Breast epithelium (tissue), 4 donors: ENCODE data around the gene HSD17B8. TPM values are rescaled to one million over a fixed set of nuclear protein-coding genes. Genes with fewer than 3 reads are reported as not detected.

Experiments
- DNase-seq, 2 donors: peaks; one replicate each; pipeline ENCODE4 v3.0.0-alpha.2; 2019; ENCODE audit warnings: low spot score in 2 of 2
- H3K27ac ChIP-seq, 2 donors: fragments of 200-600 bp; sonication (generic) in 1 of 2; one replicate each; pipeline ENCODE4 v1.5.1; 2016 to 2019; ENCODE audit warnings: mild to moderate bottlenecking in 1 of 2
- H3K27me3 ChIP-seq, 2 donors: fragments of 200-600 bp; sonication (generic) in 1 of 2; one replicate each; pipeline versions ENCODE4 v1.5.1 to v1.6.0; 2017 to 2019; ENCODE audit warnings: control low read depth in 1 of 2, mild to moderate bottlenecking in 1 of 2
- H3K36me3 ChIP-seq: fragments of 200-600 bp; one replicate; pipeline ENCODE4 v1.5.1; 2019
- H3K4me1 ChIP-seq, 2 donors: fragments of 200-600 bp; sonication (generic); one replicate each; pipeline ENCODE4 v1.5.1; 2016 to 2019; ENCODE audit warnings: control low read depth in 1 of 2
- H3K4me3 ChIP-seq, 3 donors: fragments of 200-600 bp; sonication (generic); 1 replicate in 2 of 3; 2 replicates in 1 of 3; pipeline ENCODE4 v1.5.1; 2016 to 2019; ENCODE audit warnings: mild to moderate bottlenecking in 3 of 3, moderate library complexity in 2 of 3
- H3K9me3 ChIP-seq, 2 donors: fragments of 200-600 bp; sonication (generic) in 1 of 2; one replicate each; pipeline ENCODE4 v1.5.1; 2016 to 2019; ENCODE audit warnings: control low read depth in 1 of 2
- POLR2A ChIP-seq: fragments of 450-650 bp; IDR thresholded peaks from one replicate; pipeline ENCODE4 v1.6.1; 2016; ENCODE audit warnings: antibody characterized with exemption, mild to moderate bottlenecking, moderate library complexity
- POLR2AphosphoS5 ChIP-seq, 3 donors: sonication (generic); formaldehyde crosslinking; IDR thresholded peaks; one replicate each; pipeline ENCODE4 v1.6.1; 2017; ENCODE audit warnings: antibody characterized with exemption in 3 of 3
- intact Hi-C: fragments of 100-400 bp; cut with DNase I; formaldehyde crosslinking; loops from one replicate; pipeline ENCODE4 v1.15.1; 2023; ENCODE audit warnings: low total_unique reads
- total RNA-seq, 3 donors: library from RNA; depleted of rRNA; stranded (reverse); fragments of >200 nt; gene quantifications; one replicate each; pipeline ENCODE4 v1.1.0, GENCODE V29; 2016
- TF ChIP-seq, protein P1 (sequence below), 3 donors: fragments of 450-650 bp; IDR thresholded peaks; one replicate each; pipeline ENCODE4 v1.5.1; 2016 to 2017; ENCODE audit warnings: antibody characterized with exemption in 3 of 3, mild to moderate bottlenecking in 3 of 3, moderate library complexity in 3 of 3

The HSD17B8 gene
- total RNA-seq, 3 donors from 2014 or later: 17.0 to 33.8 (median 18.4) TPM

GRCh38 chr6:33185654-33186187 is 18.7 kb upstream of the HSD17B8 start:
- TF ChIP-seq POLR2AphosphoS5 (IDR thresholded peaks at IDR 0.05) (no peak), POLR2A (no peak)
- TF ChIP-seq, protein P1, sequence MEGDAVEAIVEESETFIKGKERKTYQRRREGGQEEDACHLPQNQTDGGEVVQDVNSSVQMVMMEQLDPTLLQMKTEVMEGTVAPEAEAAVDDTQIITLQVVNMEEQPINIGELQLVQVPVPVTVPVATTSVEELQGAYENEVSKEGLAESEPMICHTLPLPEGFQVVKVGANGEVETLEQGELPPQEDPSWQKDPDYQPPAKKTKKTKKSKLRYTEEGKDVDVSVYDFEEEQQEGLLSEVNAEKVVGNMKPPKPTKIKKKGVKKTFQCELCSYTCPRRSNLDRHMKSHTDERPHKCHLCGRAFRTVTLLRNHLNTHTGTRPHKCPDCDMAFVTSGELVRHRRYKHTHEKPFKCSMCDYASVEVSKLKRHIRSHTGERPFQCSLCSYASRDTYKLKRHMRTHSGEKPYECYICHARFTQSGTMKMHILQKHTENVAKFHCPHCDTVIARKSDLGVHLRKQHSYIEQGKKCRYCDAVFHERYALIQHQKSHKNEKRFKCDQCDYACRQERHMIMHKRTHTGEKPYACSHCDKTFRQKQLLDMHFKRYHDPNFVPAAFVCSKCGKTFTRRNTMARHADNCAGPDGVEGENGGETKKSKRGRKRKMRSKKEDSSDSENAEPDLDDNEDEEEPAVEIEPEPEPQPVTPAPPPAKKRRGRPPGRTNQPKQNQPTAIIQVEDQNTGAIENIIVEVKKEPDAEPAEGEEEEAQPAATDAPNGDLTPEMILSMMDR (IDR thresholded peaks at IDR 0.05): no peak

GRCh38 chr6:33187809-33188208 is 16.6 kb upstream of the HSD17B8 start:
- H3K27me3 ChIP-seq: no peaks in the 10 kb centered on the region
- intact Hi-C loops: no loop called here

More at GRCh38 chr6:33185654-33186187, 18.7 kb upstream of the HSD17B8 start:
- no peaks in the 10 kb centered on the region for H3K4me1 ChIP-seq
- no peak for DNase-seq
- intact Hi-C loops: no loop called here
- H3K27ac ChIP-seq: no peak overlapping the region
- H3K27me3 ChIP-seq: no peaks in the 10 kb centered on the region
- no peak overlapping the region for H3K4me3 ChIP-seq
- H3K36me3 ChIP-seq: no peaks in the 10 kb centered on the region
- H3K9me3 ChIP-seq: no peaks in the 10 kb centered on the region

DNA sequence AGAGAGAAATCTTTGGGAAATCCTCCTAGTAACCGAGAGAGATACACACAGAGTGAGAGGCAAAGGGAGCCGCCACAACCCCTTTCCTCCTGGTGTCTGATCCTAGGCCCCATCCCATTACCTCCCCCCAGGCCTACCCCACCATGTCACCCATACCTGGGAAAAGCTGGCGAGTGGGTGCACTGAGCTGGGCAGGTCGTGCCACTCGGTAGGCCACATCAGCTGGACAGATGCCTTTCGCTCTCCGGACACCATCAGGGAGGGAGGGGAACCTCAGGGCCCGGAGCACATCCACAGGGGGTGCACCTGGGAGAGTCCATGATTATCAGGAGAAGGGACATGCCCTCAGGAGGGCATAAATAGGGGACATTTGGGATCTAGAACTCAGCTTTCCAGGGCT is 15.3 kb upstream of the HSD17B8 start:
- H3K4me1 ChIP-seq: peaks cover 0 to 3% of the 10 kb centered on the region in 2 donors
- intact Hi-C loops: no loop called here
- DNase-seq: no peak
- H3K9me3 ChIP-seq: no peaks in the 10 kb centered on the region
- H3K27ac ChIP-seq: no peak overlapping the region
- TF ChIP-seq POLR2AphosphoS5 (IDR thresholded peaks at IDR 0.05) (no peak), POLR2A (no peak)
- TF ChIP-seq, protein P1 (IDR thresholded peaks at IDR 0.05): no peak
- no peaks in the 10 kb centered on the region for H3K36me3 ChIP-seq
- H3K4me3 ChIP-seq: no peak overlapping the region
- H3K27me3 ChIP-seq: no peaks in the 10 kb centered on the region

More at GRCh38 chr6:33187809-33188208, 16.6 kb upstream of the HSD17B8 start:
- no peaks in the 10 kb centered on the region for H3K9me3 ChIP-seq
- peaks cover 0 to 3% of the 10 kb centered on the region in 2 donors for H3K4me1 ChIP-seq
- TF ChIP-seq POLR2AphosphoS5 (IDR thresholded peaks at IDR 0.05): no peak
- TF ChIP-seq POLR2A: no peak
- TF ChIP-seq, protein P1 (IDR thresholded peaks at IDR 0.05): no peak
- H3K27ac ChIP-seq: no peak overlapping the region
- H3K36me3 ChIP-seq: no peaks in the 10 kb centered on the region
- DNase-seq: no peak
- H3K4me3 ChIP-seq: no peak overlapping the region

DNA sequence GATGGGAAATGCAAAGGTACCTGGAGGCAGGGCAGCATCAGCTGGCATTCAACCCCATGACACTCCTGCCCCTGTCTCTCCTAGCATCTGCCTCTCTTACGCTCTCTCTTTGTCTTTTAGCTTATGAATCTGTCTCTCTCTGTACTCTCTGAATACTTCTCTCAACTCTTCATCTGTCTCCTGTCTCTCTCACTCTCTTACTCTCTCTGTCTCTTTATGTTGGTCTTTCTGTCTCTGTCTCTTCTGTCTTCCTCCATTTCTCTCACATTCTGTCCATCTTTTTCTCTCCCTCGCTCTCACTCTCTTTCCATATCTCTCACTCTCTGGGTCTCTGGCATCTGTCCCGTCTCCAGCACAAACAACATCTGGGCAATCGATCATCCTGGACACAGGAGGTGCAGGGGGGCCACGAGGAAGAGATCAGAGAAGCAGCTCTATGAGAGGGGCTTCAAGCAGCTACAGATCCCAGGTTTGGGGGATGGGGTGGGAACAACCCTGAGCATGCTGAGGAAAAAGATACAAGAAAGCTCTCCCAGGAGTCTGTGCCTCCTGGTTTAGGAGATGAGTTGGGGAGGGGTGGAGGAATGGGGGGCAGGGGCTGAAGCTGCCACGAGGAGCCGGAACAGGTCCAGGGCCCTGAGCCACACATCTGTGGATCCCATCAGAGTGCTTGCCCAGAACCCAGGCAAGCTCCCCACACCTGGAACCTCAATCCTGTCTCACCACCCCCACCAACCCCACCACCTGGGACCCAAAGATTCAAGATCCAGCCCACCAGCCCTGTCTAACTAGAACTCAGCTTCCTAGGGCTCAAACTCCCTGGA is 14.6 kb upstream of the HSD17B8 start:
- DNase-seq: no peak
- Histone ChIP-seq H3K4me3 (no peak overlapping the region), H3K27ac (no peak overlapping the region), H3K4me1 (peaks cover 0 to 3% of the 10 kb centered on the region in 2 donors), H3K9me3 (no peaks in the 10 kb centered on the region), H3K36me3 (no peaks in the 10 kb centered on the region), H3K27me3 (no peaks in the 10 kb centered on the region)
- intact Hi-C loops: no loop called here
- TF ChIP-seq POLR2AphosphoS5 (IDR thresholded peaks at IDR 0.05) (no peak), POLR2A (no peak)
- TF ChIP-seq, protein P1 (IDR thresholded peaks at IDR 0.05): no peak

GRCh38 chr6:33190504-33191107 is 13.8 kb upstream of the HSD17B8 start:
- TF ChIP-seq POLR2AphosphoS5 (IDR thresholded peaks at IDR 0.05): no peak
- TF ChIP-seq, protein P1 (IDR thresholded peaks at IDR 0.05): no peak
- Histone ChIP-seq H3K9me3 (no peaks in the 10 kb centered on the region), H3K27me3 (no peaks in the 10 kb centered on the region), H3K27ac (no peak overlapping the region), H3K4me3 (no peak overlapping the region), H3K36me3 (no peaks in the 10 kb centered on the region), H3K4me1 (peaks cover 0 to 3% of the 10 kb centered on the region in 2 donors)
- intact Hi-C loops: no loop called here
- no peak for DNase-seq
